HG03469 (cell line): Measurements from ENCODE around the gene FOXC2.

Experiments
- ATAC-seq: cut with Tn5 transposase; IDR thresholded peaks from one replicate; pipeline ENCODE4 v1.9.1; 2021; ENCODE audit warnings: mild to moderate bottlenecking, moderate library complexity, moderate number of reproducible peaks; ENCODE audit not compliant: unreplicated experiment

FOXC2 gene

GRCh38 chr16:86571530-86571915 lies 4.9 kb downstream of the FOXC2 start:
- no peak for ATAC-seq

DNA sequence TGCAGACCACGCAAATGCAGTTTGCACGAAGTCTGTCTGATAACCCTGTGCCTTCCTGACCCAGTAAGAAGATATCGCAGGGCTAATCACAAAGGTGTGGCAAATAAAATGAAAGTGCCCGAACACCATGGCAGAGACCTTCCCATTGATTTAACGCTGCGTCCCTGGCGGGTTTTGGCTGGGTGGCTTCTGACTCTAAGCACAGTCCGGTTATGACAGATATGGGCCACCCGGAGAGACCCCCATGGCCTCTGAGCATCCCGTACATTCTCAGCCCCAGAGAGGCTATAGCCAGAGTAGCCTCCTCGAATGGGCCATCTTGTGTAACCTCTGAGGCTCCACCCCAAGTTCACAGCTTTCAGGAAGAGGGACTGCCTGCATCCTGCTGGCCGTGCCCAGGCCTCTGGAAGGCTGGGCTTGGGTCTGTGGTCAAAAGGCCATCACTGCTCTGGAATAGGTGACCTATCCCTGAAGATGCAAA lies 5.5 kb downstream of the FOXC2 start:
- ATAC-seq = no peak

DNA sequence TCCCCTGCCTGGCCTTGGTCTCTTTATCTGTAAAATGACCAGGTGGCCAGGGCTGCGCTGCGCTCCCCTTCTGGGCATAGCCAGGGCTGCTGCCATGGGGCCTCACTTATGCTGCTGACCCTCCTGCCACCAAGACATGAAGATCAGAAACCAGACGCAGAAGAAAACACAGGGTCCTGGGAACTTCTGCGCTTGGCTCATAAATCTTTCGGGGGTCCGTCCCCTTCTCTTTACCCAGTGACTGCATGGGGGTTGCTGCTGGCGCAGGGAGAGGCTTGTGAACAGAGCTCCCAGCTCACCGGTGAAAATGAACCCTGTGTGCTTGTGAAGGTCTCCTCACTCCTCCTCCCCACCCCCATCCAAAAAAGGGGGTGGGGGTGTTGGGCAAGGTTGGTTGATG lies 6.0 kb downstream of the FOXC2 start:
- ATAC-seq = no peak

GRCh38 chr16:86573215-86573614 lies 6.6 kb downstream of the FOXC2 start:
- no peak for ATAC-seq

DNA sequence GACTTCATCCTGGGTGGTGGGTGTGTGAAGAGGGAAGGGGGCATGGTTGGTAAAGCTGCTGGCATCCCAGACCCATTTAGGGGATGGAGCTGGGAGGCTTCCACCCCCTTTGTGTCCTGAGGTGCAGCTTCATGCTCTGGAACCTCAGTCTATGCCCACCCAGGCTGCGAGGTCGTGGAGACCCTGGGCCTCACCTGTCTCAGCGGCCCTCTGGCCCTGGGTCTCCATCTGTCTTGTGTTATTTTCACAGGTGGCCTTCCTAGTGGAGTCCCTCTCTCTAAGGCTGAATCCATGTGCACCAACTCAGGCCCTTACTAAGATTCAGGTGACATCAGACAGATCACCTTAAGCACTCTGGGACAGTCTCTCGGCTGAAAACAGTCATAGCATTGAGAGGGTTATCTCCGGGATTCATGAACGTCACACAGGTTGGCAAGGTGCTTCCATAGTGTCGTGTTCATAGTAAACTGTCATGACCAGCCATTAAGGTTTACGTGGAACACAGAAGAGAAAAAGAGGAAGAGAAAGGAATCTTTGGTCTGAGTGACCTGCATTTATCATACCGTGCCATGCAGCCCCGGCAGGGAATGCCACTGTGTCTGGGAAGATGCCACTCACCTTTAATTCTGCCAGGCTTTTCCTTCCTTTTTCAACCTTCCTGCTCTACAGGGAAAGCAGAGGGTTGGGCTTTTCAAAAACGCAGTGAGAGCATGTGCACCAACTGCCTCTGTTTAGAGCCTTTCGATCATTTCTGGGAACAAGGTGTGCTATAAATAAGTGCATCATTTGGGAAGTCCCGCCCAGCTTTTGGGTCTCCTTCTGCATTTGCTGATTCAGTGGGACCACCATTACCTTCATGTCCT lies 7.2 kb downstream of the FOXC2 start:
- no peak for ATAC-seq

- ATAC-seq = no peak
Measured at GRCh38 chr16:86574646-86575045, 8.0 kb downstream of the FOXC2 start.

DNA sequence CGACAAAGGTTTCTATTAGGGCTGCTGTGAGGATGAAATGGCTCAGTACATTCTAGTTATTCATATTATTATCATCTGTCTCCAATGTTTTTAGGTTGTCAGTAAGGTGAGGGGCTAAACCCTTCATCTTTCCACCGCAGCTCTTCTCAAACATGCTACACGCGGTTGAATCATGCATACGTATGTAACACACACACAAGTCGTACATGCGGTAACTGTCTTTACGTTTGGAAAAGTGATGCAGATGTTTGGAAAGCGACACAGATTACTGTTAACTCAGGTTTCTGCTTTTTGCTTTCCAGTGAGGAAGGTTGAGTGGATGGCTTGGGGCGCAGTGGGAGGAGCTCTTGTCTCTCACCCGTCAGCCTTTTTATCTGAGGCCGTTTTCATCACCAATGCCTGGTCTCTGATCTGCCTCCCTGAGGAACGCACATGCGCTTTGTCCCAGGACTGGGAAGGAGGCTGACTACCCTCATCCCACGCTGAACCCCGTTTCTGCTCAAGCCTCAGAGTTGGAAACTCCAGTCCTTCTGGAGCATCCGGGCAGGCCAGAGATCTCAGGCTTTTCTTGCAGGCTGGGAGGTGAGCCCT lies 8.6 kb downstream of the FOXC2 start:
- no peak for ATAC-seq

DNA sequence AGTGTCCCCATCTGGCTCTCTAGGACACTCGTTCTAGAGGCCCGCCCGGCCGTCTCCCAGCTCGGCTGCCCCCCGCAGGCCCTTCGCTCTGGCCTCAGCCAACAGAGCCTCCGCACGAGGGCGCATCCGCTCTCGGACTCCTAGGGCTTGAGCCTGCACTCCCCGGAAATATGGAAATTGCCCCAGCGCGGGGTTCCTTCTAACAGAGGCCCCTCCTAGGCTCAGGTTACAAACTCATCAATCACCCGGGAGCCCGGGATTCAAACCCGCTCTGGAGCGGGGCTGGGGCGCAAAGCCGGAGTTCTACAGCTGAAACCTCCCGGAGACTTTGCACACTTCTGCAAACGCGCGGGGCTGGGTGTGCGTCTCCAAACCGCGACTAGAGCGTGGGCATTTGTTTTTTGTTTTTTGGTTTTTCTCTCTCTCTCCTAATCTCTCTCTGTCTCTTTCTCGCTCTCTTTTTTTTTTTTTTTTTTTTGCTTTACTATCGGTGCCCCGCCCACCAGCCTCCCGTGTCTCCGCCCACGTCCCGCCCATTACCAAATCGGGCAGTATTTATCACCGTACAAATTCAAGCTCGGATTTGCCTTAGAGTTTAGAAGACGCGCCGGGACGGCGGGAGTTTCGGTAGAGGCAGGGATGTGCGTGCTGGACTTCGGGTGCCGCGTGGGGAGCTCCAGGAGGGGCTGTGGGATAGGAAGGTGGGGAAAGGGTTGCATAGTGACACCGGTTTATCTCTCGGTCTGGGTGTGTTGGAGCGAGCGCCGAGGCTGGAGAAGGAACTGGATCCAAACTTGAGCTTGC lies 9.3 kb downstream of the FOXC2 start:
- ATAC-seq = no peak

- no peak for ATAC-seq
Measured at GRCh38 chr16:86576591-86577313, 10.1 kb downstream of the FOXC2 start.

- no peak for ATAC-seq
Measured at GRCh38 chr16:86577314-86577971, 10.8 kb downstream of the FOXC2 start.

- ATAC-seq = no peak
Measured at GRCh38 chr16:86578061-86578599, 11.5 kb downstream of the FOXC2 start, which contains the start of gene FOXL1. FOXL1 (plus strand) TSS chr16:86578549; CDS start chr16:86578724, 175 bp downstream.

GRCh38 chr16:86578611-86579267 lies 12.1 kb downstream of the FOXC2 start:
- ATAC-seq = no peak

- ATAC-seq = no peak
Measured at GRCh38 chr16:86579268-86580062, 12.8 kb downstream of the FOXC2 start.

GRCh38 chr16:86580063-86580790 lies 13.6 kb downstream of the FOXC2 start:
- ATAC-seq = no peak

DNA sequence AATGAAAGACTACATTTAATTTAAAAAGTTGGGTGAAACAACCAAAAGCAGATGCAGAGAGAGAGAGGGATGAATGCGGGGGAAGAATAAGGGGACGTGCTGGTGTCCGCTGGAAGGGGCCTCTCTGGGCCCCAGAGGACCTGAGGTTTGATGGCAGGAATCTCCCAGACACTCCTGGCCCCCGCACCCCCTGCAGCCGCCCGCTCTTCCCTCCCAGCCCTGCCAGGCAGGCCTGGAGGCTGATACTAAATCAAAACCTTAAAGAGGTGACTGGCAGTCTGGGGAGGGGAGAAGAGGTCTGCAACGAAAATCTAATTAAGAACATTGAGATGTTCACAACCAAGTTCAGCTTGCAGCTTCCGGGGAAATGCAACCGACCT lies 14.2 kb downstream of the FOXC2 start:
- no peak for ATAC-seq

DNA sequence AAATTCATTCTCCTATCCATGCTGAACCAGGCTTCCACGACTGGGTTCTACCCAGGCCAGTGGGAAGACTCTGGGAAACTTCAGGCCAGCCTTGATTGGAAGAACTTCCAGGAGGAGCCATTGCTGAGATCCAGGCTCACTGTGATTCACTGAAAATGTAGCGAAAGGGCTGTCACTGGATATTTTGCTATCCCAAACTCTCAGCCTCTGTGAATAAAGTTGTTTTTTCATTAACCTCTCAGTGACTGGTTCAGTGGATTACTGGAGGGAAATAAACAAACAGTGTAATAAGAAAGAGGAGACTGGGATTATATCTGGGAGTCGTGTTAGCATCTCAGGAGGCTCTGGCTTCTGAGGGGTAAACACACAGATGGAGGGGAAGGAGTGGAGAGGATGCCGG lies 14.8 kb downstream of the FOXC2 start:
- no peak for ATAC-seq

DNA sequence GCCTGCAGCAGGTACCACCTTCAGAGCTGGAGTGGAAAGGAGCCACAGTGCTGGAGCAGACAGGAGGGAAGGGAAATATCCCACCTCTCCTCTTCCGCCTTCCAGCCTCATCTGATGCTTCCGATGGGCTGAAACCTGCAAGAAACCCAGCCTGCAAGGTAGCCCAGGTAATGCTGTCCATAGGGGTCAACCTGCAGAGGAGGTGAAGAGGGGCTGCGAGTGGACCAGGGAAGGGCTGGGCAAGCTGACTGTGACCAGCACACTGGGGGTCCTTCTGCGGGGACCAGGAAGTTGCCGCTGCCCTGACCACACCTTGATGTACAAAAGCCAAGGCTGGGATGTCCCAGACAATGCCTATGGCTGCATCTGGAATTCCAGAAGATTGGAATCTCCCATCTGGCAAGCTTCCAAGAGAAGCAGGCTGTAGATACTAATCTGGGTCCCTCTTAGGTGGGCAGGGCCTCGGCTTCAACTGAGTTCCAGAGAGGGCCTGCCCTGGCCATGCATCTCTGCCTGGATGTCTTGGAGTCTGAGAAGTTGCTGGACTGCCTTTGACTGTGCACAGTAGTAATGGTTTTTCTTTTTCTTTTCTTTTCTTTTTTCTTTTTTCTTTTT lies 17.5 kb downstream of the FOXC2 start:
- no peak for ATAC-seq
